Iris pigment epithelial cell (primary cell): ENCODE data around the gene PLXND1.
"Not testable (repeated sequence)": the region's sequence is repeated elsewhere in the genome, so short reads cannot be mapped to it uniquely, and the experiment has no call there.

Source experiments
- DNase-seq: peaks from one replicate; pipeline ENCODE4 v3.0.0-alpha.2; 2011; ENCODE audit warnings: low read depth

The PLXND1 gene

GRCh38 chr3:129612534-129613366 is 6.3 kb upstream of the PLXND1 start:
- DNase-seq: no peak

- peak; percentile 72 for DNase-seq
These were observed 5.5 kb upstream of the PLXND1 start for GRCh38 chr3:129611812-129612533.

- DNase-seq: no peak
These were observed 4.9 kb upstream of the PLXND1 start for GRCh38 chr3:129611446-129611800.

DNA sequence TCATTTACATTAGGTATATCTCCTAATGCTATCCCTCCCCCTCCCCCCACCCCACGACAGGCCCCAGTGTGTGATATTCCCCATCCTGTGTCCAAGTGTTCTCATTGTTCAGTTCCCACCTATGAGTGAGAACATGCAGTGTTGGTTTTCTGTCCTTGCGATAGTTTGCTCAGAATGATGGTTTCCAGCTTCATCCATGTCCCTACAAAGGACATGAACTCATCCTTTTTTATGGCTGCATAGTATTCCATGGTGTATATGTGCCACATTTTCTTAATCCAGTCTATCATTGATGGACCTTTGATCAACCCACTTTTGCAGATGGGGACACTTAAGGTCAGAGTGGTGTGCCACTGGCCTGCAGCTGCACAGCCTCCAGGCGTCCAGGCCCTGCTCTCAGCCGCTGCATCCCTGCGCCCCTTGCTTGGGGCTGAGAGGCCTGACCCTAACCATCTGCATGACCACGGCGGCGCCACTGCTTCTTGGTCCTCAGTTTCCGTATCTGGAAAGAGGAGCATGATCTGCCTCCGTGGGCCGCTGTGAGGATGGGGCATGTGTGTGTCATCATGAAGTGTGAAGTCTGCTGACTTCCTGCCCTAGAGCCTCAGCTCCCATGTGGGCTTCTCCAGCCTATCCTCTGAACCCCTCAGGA is 4.4 kb upstream of the PLXND1 start:
- not testable (repeated sequence) for DNase-seq

DNA sequence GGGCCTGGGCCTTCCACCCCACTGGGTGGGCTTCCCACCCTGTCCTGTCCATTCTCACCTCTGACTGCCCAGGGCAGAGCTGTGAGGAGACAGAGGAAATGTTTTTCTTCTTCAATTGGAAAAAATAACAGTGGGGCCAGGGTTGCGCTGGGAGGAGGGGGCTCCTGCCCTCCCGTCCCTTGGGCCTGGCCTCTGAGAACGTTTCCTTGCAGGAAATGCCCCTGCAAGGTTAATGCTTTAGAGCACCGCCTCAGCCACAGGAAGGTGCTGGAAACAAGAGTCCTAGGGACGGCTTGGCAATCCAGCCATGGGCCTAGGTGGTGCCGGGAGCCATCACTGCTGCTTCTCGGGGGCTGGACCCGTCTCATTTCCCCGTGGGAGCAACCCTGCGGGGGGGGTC is 3.8 kb upstream of the PLXND1 start:
- no peak for DNase-seq

DNA sequence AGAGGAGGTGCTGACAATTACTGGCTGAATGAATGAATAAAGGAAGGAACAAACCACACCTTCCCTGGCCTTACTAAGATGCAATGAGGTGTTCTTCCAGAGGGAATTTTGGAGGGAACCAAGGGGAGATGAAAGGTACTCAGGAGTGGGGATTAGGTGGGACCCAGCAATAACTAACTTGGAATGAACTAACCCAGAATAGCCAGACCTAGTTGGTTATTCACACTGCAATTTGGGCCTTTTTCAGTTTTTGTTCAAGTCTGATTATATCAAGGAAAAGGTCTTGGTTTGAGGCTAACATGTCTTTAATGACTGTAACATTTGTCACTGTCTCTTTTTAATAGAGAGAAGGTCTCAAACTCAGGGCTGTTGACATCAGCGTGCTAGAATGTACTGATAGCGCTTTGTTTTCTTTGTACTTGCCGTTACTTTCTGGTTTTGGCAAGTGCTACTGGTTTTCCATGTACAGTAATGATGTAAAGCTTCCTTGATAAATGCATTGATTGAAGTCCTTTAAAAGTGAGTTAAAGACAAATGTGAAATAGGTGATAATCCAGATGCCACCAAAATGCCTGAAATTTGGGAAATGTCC is 3.2 kb upstream of the PLXND1 start:
- DNase-seq: peak; percentile 75

DNA sequence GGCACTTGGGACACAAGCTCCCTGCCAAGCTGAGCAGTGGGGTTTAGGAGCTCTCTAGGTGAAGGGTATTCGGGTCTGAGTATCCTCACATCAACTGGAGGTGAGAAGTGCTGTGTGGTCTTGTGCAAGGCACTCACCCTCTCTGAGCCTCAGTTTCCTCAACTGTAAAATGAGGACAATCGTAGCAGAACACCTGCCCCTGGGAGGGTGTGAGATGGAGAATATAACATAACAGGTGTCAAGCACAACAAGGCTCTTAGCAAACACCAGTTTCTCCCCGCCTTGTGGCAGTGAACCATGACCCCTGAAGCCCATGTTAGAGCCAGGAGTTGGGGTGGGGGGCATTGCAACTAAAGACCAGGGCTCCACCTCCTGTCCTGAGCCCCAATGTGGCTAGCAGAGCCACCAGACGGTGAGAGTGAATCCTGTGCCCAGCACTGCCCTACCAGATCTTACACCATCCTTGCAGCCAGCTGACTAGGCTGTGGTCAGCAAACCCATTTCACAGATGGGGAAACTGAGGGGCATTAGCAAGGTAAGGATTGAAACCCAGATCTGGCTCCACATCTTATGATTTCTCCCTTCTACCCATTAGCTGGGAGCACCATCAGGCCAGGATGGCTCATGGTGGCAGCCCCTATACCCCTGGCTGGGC is 2.6 kb upstream of the PLXND1 start:
- DNase-seq: no peak

GRCh38 chr3:129608087-129608935 is 1.8 kb upstream of the PLXND1 start:
- peak; percentile 59 for DNase-seq

DNA sequence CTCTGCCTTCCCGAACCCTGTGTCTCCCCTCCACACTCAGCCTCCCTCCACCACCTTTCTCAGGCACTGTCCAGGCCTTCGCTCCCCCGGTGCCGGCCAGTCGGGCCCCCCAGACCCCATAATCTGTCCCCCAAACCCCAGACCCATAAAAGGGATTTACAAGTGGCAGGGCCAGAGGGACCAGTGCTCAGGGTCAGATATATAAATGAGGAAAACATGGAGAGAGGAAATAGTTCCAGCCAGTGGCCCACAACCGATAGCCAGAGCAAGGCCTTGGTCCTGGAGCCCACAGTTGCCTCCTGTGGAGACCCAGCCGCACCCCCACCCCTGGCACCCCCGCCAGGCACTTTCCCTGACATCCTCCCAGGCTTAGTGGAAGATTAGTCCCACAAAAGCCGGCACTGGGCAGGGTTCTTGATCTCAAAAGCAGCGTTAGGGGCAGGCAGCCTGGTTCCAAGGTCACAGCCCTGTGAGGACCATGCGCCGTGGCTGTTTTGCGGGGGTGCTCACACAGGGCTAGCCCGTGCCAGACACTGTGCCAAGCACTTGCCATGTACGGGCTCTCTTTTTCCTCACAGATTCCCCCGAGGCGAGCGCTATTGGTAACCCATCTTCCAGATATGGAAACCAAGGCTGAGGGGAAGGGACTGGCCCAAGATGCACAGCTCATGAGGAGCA is 1.1 kb upstream of the PLXND1 start:
- DNase-seq: no peak

DNA sequence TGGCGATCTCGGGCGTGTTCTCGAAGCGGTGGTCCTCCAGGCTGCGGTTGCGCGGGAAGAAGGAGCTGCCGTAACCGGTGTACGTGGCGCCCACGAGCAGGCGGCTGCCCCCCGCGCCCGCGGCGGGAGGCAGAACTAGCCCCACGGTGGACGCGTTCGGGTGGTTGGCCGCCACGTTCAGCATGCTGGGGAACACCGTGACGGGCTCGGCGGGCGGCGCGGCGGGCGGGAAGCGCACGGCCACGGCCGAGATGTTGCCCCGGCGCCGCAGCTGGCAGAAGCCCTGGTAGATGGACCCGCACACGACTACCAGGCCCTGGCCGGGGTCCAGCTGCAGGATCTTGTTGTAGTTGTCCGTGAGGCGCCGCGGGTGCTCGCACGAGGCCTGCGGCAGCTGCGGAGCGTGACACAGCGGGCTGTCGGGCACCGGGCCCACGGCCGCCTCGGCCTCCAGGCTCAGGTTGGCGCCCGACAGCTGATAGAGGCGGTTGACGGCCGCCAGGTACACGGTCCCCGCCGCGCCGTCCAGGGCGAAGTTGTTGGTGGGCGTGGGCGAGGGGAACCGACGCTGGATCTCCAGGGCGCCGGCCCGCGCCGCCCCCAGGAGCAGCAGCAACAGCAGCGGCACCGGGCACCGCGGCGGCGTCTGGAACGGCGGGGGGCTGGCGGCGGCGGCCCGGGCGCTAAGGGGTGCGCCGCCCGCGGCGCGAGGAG is 397 bp downstream of the PLXND1 start:
- DNase-seq: peak; percentile 39

DNA sequence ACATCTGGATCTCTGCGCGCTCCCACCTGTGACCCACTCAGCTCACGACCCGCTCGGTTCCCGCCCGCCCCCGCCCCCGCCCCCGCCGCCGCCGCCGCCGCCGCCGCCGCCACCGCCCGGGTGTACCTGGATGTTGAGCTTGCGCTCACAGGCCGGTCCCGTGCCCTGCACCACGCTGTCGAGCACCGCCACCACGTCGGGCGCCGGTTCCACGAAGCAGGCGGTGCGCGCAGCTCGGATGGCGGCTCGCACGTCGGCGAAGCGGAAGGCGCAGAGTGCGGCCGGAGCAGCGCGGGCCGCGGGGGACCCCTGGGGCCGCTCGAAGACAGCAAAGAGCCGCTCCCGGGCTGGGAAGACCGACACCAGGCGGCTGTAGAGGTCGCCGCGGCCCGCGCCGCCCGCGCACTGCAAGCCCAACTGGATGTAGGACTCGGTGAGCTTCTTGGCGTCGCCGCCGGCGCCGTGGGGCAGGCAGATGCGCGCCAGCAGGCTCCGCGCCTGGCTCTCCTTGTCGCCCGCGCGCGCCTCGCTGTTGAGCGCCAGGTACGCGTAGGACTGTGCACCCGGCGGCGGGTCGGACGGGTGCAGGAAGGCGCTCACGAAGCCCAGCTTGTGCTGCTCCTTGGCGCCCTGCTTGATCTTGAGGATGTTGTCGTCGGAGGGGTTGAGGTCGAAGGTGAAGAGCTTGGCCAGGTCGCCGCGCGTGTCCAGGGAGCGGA is 1.1 kb downstream of the PLXND1 start:
- DNase-seq: peak; percentile 70

GRCh38 chr3:129604767-129605166 is 1.7 kb downstream of the PLXND1 start:
- DNase-seq: no peak

GRCh38 chr3:129603991-129604749 is 2.3 kb downstream of the PLXND1 start:
- DNase-seq: no peak

- DNase-seq: no peak
These were observed 2.9 kb downstream of the PLXND1 start for GRCh38 chr3:129603561-129603942.

- peak; percentile 98 for DNase-seq
These were observed 3.5 kb downstream of the PLXND1 start for GRCh38 chr3:129602730-129603560.

- DNase-seq: no peak
These were observed 4.2 kb downstream of the PLXND1 start for GRCh38 chr3:129602309-129602708.

GRCh38 chr3:129601713-129602112 is 4.8 kb downstream of the PLXND1 start:
- DNase-seq: no peak

- no peak for DNase-seq
These were observed 6.1 kb downstream of the PLXND1 start for GRCh38 chr3:129600348-129600747.
